MM.1S (cell line): Measurements from ENCODE around the gene ZNF808.

Experiments used
- CTCF ChIP-seq: fragments of 300-600 bp; sonication (generic); IDR thresholded peaks from 2 replicates; pipeline ENCODE4 v1.5.1; 2016; ENCODE audit warnings: antibody characterized with exemption, low read length, mixed read lengths
- EZH2 ChIP-seq: fragments of 300-600 bp; sonication (generic); optimal IDR thresholded peaks from 2 replicates; pipeline ENCODE3; 2017; ENCODE audit warnings: low read depth, mild to moderate bottlenecking, antibody characterized with exemption, low read length, mixed read lengths

GRCh38 chr19:52518646-52519045 is 8.8 kb upstream of the ZNF808 start:
- TF ChIP-seq CTCF (no peak), EZH2 (no peak)
